Endodermal cell (in vitro differentiated cells): Measurements from ENCODE around the gene VTN. TPM values are rescaled to one million over a fixed set of nuclear protein-coding genes. Genes with fewer than 3 reads are reported as not detected.
A peak's percentile ranks its signal among the peaks of the same experiment; 100 is the strongest.

Experiments
- DNase-seq: peaks from one replicate; pipeline ENCODE4 v3.0.0-alpha.2; 2017
- H3K27ac ChIP-seq: 2 replicates; pipeline ENCODE4 v1.5.1; 2013; ENCODE audit warnings: mild to moderate bottlenecking, low read depth, low read length, moderate library complexity
- H3K27me3 ChIP-seq: 2 replicates; pipeline ENCODE4 v1.6.1; 2013; ENCODE audit warnings: mild to moderate bottlenecking, low read length, moderate library complexity; ENCODE audit not compliant: insufficient read depth, control insufficient read depth, poor library complexity, severe bottlenecking
- H3K36me3 ChIP-seq: 2 replicates; pipeline ENCODE4 v1.7.0; 2013; ENCODE audit warnings: mild to moderate bottlenecking, low read length, moderate library complexity; ENCODE audit not compliant: control insufficient read depth, insufficient read depth
- H3K4me1 ChIP-seq: one replicate; pipeline ENCODE4 v1.7.0; 2013; ENCODE audit warnings: low read length; ENCODE audit not compliant: control insufficient read depth, insufficient read depth
- H3K4me3 ChIP-seq: 2 replicates; pipeline ENCODE4 v1.5.1; 2013; ENCODE audit warnings: mild to moderate bottlenecking, low read length, moderate library complexity
- H3K9ac ChIP-seq: 2 replicates; pipeline ENCODE4 v1.6.1; 2013; ENCODE audit warnings: mild to moderate bottlenecking, low read length, moderate library complexity; ENCODE audit not compliant: poor library complexity, severe bottlenecking; ENCODE audit errors: extremely low read depth
- H3K9me3 ChIP-seq: 2 replicates; pipeline ENCODE4 v1.6.1; 2013; ENCODE audit warnings: mild to moderate bottlenecking, low read length, moderate library complexity; ENCODE audit not compliant: control insufficient read depth
- H3K27ac Mint-ChIP-seq: 2 replicates; pipeline ENCODE4 v1.8.0; 2020; ENCODE audit warnings: mixed read lengths
- H3K27me3 Mint-ChIP-seq: 2 replicates; pipeline ENCODE4 v1.8.0; 2021; ENCODE audit warnings: mild to moderate bottlenecking, mixed read lengths; ENCODE audit not compliant: insufficient read depth
- H3K36me3 Mint-ChIP-seq: 2 replicates; pipeline ENCODE4 v1.8.0; 2020; ENCODE audit warnings: low read depth, mixed read lengths
- H3K4me1 Mint-ChIP-seq: 2 replicates; pipeline ENCODE4 v1.8.0; 2020; ENCODE audit warnings: mixed read lengths
- H3K4me3 Mint-ChIP-seq: 2 replicates; pipeline ENCODE4 v1.8.0; 2020; ENCODE audit warnings: mild to moderate bottlenecking, moderate library complexity, mixed read lengths
- H3K9me3 Mint-ChIP-seq: 2 replicates; pipeline ENCODE4 v1.8.0; 2020; ENCODE audit warnings: mild to moderate bottlenecking, mixed read lengths
- WGBS, 2 experiments: methylation state at CpG; one replicate each; pipeline versions ENCODE4 v1.1.5 to v1.1.7; 2013; ENCODE audit warnings: missing lambda C conversion rate in 2 of 2, mixed read lengths in 1 of 2; ENCODE audit not compliant: insufficient coverage in 1 of 2, insufficient read length in 1 of 2; 5-methylcytosine and 5-hydroxymethylcytosine counted together
- total RNA-seq, 2 donors: library from RNA; stranded (reverse); fragmentation: NEBNext Ultra II Directional in 1 of 2; extraction: Animal tissue kit (Norgen Biotek cat#: 25700) in 1 of 2; gene quantifications; 2 replicates in 1 of 2; 3 replicates in 1 of 2; pipeline ENCODE4 v1.2.1, GENCODE V29; 2021
- TF ChIP-seq, protein P1 (sequence below): fragments of 200-600 bp; sonication (generic); conservative IDR thresholded peaks from 2 replicates; pipeline ENCODE4 v1.5.0; 2021; ENCODE audit warnings: antibody characterized with exemption, mild to moderate bottlenecking

VTN gene
- total RNA-seq, 2 donors from 2014 or later, result 2.5 to 6.7 TPM

- H3K9me3 Mint-ChIP-seq, result no peaks in the 10 kb centered on the region
- peak overlapping the region; percentile 5 for H3K27ac Mint-ChIP-seq
- H3K27me3 ChIP-seq, result no peaks in the 10 kb centered on the region
- peaks cover 16% of the 10 kb centered on the region for H3K4me1 ChIP-seq
- no peak overlapping the region for H3K9ac ChIP-seq
- H3K27ac ChIP-seq, result no peak overlapping the region
- peaks cover 44% of the 10 kb centered on the region for H3K36me3 ChIP-seq
- no peaks in the 10 kb centered on the region for H3K27me3 Mint-ChIP-seq
- TF ChIP-seq, protein P1, sequence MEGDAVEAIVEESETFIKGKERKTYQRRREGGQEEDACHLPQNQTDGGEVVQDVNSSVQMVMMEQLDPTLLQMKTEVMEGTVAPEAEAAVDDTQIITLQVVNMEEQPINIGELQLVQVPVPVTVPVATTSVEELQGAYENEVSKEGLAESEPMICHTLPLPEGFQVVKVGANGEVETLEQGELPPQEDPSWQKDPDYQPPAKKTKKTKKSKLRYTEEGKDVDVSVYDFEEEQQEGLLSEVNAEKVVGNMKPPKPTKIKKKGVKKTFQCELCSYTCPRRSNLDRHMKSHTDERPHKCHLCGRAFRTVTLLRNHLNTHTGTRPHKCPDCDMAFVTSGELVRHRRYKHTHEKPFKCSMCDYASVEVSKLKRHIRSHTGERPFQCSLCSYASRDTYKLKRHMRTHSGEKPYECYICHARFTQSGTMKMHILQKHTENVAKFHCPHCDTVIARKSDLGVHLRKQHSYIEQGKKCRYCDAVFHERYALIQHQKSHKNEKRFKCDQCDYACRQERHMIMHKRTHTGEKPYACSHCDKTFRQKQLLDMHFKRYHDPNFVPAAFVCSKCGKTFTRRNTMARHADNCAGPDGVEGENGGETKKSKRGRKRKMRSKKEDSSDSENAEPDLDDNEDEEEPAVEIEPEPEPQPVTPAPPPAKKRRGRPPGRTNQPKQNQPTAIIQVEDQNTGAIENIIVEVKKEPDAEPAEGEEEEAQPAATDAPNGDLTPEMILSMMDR, result no peak
- H3K4me3 Mint-ChIP-seq, result no peak overlapping the region
- peak; percentile 23 for DNase-seq
- H3K9me3 ChIP-seq, result no peaks in the 10 kb centered on the region
- H3K4me1 Mint-ChIP-seq, result peaks cover 21% of the 10 kb centered on the region
- WGBS, 2 experiments, result 90 to 95% methylated on average over 2 to 3 of the region's 3 CpGs
- H3K4me3 ChIP-seq, result no peak overlapping the region
- H3K36me3 Mint-ChIP-seq, result peaks cover 41% of the 10 kb centered on the region
These were observed 42.4 kb downstream of the VTN start for GRCh38 chr17:28327709-28328108.

GRCh38 chr17:28327031-28327607 is 43.0 kb downstream of the VTN start:
- Histone ChIP-seq H3K27me3 (no peaks in the 10 kb centered on the region), H3K27ac (no peak overlapping the region), H3K4me3 (no peak overlapping the region), H3K9me3 (no peaks in the 10 kb centered on the region), H3K4me1 (peaks cover 16% of the 10 kb centered on the region), H3K36me3 (peaks cover 44% of the 10 kb centered on the region), H3K9ac (no peak overlapping the region)
- Mint-ChIP-seq H3K9me3 (no peaks in the 10 kb centered on the region), H3K27me3 (no peaks in the 10 kb centered on the region), H3K4me1 (peaks cover 24% of the 10 kb centered on the region), H3K27ac (no peak overlapping the region), H3K4me3 (no peak overlapping the region), H3K36me3 (peaks cover 45% of the 10 kb centered on the region)
- peak; percentile 18 for DNase-seq
- 95 to 98% methylated on average over 8 of the region's 9 CpGs for WGBS, 2 experiments
- TF ChIP-seq, protein P1, result no peak

GRCh38 chr17:28326114-28326513 is 44.0 kb downstream of the VTN start:
- no peak overlapping the region for H3K4me3 Mint-ChIP-seq
- Histone ChIP-seq H3K4me3 (no peak overlapping the region), H3K9ac (no peak overlapping the region), H3K27ac (no peak overlapping the region), H3K9me3 (no peaks in the 10 kb centered on the region), H3K27me3 (no peaks in the 10 kb centered on the region), H3K36me3 (peaks cover 44% of the 10 kb centered on the region), H3K4me1 (peaks cover 16% of the 10 kb centered on the region)
- peaks cover 48% of the 10 kb centered on the region for H3K36me3 Mint-ChIP-seq
- no peaks in the 10 kb centered on the region for H3K27me3 Mint-ChIP-seq
- peaks cover 32% of the 10 kb centered on the region for H3K4me1 Mint-ChIP-seq
- TF ChIP-seq, protein P1, result no peak
- peak overlapping the region; percentile 52 for H3K27ac Mint-ChIP-seq
- 93 to 100% methylated on average over 1 to 7 of the region's 7 CpGs for WGBS, 2 experiments
- no peaks in the 10 kb centered on the region for H3K9me3 Mint-ChIP-seq
- peak; percentile 26 for DNase-seq
